ENCODE measurements around the gene CACNB4.
"Not testable (repeated sequence)": the region's sequence is repeated elsewhere in the genome, so short reads cannot be mapped to it uniquely, and the experiment has no call there.

The CACNB4 gene

DNA sequence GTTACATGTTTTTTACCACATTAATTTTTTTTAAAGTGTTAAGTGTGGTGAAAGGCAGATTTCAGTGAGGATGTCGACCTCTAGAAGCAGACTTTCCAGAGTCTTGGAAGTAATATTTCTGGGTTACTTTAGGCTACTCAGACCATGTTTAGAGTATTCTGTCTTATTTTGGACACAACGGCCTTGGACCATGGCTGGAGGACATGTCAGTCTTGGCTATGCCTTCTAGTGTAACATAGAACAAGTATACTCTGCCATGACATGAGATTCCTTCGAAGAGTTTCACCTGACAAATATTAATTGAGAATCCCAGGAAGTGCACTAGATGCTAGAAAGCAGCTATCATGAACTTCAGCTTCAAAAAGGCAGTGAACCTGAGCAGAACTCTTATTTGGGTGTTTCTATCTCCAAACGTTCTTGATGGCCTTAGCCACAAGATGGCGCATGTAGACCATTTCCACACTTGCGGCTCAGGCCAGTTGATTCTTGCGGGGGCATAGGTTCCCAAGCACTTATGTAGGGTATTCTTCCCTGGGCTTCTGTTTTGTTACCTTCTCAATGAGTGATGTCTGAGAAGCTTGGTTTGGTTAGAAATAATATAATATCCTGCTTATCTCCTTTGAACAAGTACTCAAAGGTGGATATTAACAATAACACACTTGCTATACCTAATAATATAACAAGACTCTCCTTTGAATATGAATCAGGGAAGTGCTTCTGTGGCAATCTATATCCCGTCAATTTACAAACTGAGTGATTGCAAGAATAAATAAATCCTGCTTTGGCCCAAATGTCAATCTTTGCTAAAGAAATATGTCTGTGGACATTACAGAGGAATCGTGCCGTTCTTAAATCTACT, 62.0 kb downstream of the CACNB4 start:
- Histone ChIP-seq H3K27me3 (ENCODE audit: insufficient read depth, low read length) (0 out of 2 replicates have a peak, but pooled peaks cover 3% of the 10 kb centered on the region), H3K27ac (ENCODE audit: low read depth, low read length) (no peak overlapping the region), H3K4me1 (ENCODE audit: control insufficient read depth, insufficient read depth, low read length, unreplicated experiment) (no peaks in the 10 kb centered on the region), H3K79me2 (ENCODE audit: control insufficient read depth, insufficient read depth, low read length, unreplicated experiment) (no peaks in the 10 kb centered on the region), H3K4me3 (ENCODE audit: low read depth, low read length) (no peak overlapping the region), H2AFZ (ENCODE audit: low read length, unreplicated experiment) (no peak overlapping the region), H3K36me3 (ENCODE audit: insufficient read depth, low read length) (no peaks in the 10 kb centered on the region)

DNA sequence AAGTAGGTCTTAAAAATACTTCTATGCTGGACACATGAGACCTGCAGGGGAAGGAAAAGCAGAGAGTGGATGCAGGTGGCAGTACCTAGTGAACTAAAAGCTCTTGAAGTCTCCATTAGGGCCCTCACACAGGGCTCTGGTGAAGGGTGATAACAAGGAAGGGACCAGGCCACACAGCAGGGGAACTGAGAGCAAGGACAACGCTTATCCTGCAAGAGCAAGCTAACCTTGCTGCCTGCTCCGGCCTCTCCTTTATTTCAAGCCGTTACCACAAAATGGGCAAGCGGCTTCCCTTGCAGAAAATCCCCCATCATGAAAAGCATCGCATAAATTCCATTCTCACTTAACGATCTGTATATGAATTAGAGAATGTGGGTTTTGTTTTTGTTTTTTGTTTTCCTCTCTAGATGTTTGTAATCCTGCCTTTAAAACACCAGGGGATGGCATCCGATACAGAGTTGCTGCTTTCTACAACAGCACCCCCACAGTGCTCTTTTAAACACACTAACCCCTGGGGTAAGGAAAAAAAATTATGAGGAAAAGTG, 64.5 kb downstream of the CACNB4 start:
- Histone ChIP-seq H3K27ac (ENCODE audit: low read depth, low read length) (no peak overlapping the region), H3K36me3 (ENCODE audit: insufficient read depth, low read length) (no peaks in the 10 kb centered on the region), H3K27me3 (ENCODE audit: insufficient read depth, low read length) (0 out of 2 replicates have a peak, but pooled peaks cover 3% of the 10 kb centered on the region), H3K4me3 (ENCODE audit: low read depth, low read length) (no peak overlapping the region), H2AFZ (ENCODE audit: low read length, unreplicated experiment) (no peak overlapping the region), H3K4me1 (ENCODE audit: control insufficient read depth, insufficient read depth, low read length, unreplicated experiment) (no peaks in the 10 kb centered on the region), H3K79me2 (ENCODE audit: control insufficient read depth, insufficient read depth, low read length, unreplicated experiment) (no peaks in the 10 kb centered on the region)

DNA sequence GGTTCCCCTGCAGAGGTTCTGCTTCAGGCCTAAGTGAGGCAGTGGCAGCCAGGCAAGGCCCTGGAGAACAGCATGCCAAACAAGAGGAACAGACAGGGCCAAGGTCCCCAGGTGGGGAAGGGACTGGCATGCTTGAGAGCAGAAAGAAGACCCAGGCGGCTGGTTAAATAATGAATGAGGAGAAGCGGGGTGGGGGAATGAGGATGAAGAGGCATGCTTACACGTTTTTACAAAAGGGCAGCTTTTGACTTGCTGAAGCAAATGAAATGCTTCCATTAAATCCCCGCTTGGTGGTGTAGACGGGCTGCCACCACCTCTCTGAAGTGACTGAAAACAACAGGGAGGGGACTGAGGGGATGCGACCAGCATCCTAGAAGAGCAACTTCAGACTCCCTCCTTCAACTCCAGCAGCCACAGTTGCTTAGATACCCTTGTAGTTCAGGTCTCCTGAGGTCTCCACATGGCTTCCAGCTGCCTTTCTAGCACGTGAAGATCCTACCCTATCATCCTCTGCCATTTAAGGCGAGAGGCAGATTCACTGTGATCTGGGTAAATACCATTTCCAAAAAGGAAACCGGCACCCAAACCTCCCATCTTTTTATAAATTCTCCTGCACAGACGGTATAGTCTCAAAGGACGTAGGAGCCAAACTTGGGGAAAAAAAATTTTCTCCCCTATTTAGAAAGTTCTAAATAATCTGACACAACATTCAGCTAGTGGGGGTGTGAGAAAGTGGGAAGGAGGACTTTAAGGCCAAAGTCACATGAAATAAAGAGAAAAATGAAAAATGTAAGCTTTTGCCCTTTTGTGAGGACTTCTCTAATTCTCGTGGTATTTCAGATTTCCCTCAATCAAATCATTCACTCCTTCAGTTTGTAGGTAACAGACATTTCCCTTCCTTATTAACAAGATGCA, 65.6 kb downstream of the CACNB4 start:
- H3K27me3 ChIP-seq (ENCODE audit: insufficient read depth, low read length), result 0 out of 2 replicates have a peak, but pooled peaks cover 3% of the 10 kb centered on the region
- peaks cover 7% of the 10 kb centered on the region for H3K4me1 ChIP-seq (ENCODE audit: control insufficient read depth, insufficient read depth, low read length, unreplicated experiment)
- no peak overlapping the region for H3K4me3 ChIP-seq (ENCODE audit: low read depth, low read length)
- no peak overlapping the region for H3K27ac ChIP-seq (ENCODE audit: low read depth, low read length)
- no peaks in the 10 kb centered on the region for H3K79me2 ChIP-seq (ENCODE audit: control insufficient read depth, insufficient read depth, low read length, unreplicated experiment)
- no peaks in the 10 kb centered on the region for H3K36me3 ChIP-seq (ENCODE audit: insufficient read depth, low read length)
- no peak overlapping the region for H2AFZ ChIP-seq (ENCODE audit: low read length, unreplicated experiment)

DNA sequence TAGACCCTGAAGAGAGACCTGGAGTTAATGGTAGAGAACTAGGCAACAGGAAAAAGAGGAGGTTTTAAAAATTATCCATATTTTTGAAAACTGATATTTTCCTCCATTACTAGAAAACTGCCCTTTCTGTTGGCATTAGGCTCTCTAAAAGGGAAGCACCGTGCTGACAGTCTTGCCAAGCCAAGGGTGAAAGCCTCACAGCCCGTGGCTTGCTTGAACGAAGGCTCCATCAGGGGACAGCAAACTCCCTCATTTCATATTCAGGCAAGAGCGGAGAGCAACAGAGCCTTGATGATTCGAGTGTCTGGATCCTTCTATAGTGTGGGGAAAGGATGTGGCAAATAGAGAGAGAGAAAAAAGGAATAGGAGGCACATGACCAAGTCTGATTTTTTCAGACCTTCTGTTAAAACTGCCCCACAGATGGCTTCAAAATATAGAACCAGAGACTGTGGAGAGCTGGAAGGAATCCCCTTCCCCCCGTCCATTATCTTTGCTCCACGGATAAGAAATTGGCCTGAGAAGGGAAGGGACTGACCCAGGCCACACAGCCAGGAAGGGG, 67.0 kb downstream of the CACNB4 start:
- no peaks in the 10 kb centered on the region for H3K79me2 ChIP-seq (ENCODE audit: control insufficient read depth, insufficient read depth, low read length, unreplicated experiment)
- peaks cover 14% of the 10 kb centered on the region for H3K4me1 ChIP-seq (ENCODE audit: control insufficient read depth, insufficient read depth, low read length, unreplicated experiment)
- H2AFZ ChIP-seq (ENCODE audit: low read length, unreplicated experiment), result no peak overlapping the region
- no peak overlapping the region for H3K27ac ChIP-seq (ENCODE audit: low read depth, low read length)
- H3K27me3 ChIP-seq (ENCODE audit: insufficient read depth, low read length), result 0 out of 2 replicates have a peak, but pooled peaks cover 3% of the 10 kb centered on the region
- H3K4me3 ChIP-seq (ENCODE audit: low read depth, low read length), result no peak overlapping the region
- H3K36me3 ChIP-seq (ENCODE audit: insufficient read depth, low read length), result no peaks in the 10 kb centered on the region

DNA sequence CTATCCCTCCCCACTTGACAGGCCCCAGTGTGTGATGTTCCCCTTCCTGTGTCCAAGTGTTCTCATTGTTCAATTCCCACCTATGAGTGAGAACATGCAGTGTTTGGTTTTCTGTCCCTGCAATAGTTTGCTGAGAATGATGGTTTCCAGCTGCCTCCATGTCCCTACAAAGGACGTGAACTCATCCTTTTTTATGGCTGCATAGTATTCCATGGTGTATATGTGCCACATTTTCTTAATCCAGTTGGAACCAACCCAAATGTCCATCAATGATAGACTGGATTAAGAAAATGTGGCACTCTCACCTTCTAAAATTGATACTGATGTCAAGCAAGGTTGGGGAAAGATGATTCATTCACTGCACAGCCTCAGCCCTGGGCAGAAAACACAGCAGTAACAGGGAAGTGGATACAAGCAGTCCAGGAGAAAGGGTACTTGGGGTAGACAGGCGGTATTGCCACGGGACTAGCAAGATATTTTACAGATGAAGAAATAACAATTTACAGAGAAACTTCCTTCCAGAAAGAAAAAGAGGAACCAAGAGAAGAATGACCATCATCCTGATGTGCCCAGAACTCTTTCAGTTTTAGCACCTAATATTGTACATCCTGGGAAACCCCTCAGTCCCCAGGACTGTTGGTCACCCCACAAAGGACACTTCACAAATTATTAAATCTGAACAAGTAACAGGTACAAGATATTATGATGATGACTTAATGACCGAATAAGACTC, 68.1 kb downstream of the CACNB4 start:
- H3K27me3 ChIP-seq (ENCODE audit: insufficient read depth, low read length); H3K79me2 ChIP-seq (ENCODE audit: control insufficient read depth, insufficient read depth, low read length, unreplicated experiment); H3K4me3 ChIP-seq (ENCODE audit: low read depth, low read length); H2AFZ ChIP-seq (ENCODE audit: low read length, unreplicated experiment); H3K36me3 ChIP-seq (ENCODE audit: insufficient read depth, low read length); H3K27ac ChIP-seq (ENCODE audit: low read depth, low read length): not testable (repeated sequence)
- peaks cover 14% of the 10 kb centered on the region for H3K4me1 ChIP-seq (ENCODE audit: control insufficient read depth, insufficient read depth, low read length, unreplicated experiment)

DNA sequence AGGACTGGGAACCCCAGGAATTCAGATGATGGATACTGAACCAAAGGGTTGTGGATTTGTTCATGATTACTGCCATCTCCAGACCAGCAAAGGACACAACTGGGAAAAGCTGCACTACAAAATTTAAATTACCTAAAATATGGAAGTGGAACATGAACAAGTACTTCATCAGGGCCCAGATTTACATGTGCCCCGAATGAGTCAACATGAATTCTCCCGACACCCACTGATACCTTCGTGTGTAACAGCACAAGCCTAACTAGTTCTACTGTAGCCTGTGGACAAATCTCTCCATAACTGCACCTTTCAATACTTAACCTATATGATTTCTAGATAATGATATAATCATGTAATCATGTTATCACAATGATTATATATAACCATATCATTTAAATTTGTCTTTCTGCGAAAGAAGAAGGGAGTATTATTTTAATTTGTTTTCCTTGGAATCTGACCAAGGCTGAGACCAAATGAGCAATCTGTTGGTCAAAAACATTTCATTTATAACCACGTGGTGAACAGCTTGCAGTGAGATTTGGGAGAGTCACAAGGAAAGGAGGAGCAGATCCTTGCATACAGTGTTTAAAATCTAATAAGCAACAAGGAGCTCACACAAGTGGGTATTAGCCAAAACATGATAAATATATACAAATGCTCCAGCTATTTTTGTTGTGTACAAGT, 70.5 kb downstream of the CACNB4 start:
- H3K27ac ChIP-seq (ENCODE audit: low read depth, low read length), result no peak overlapping the region
- no peak overlapping the region for H3K4me3 ChIP-seq (ENCODE audit: low read depth, low read length)
- H3K79me2 ChIP-seq (ENCODE audit: control insufficient read depth, insufficient read depth, low read length, unreplicated experiment), result no peaks in the 10 kb centered on the region
- 0 out of 2 replicates have a peak, but pooled peaks cover 4% of the 10 kb centered on the region for H3K27me3 ChIP-seq (ENCODE audit: insufficient read depth, low read length)
- H3K36me3 ChIP-seq (ENCODE audit: insufficient read depth, low read length), result no peaks in the 10 kb centered on the region
- H3K4me1 ChIP-seq (ENCODE audit: control insufficient read depth, insufficient read depth, low read length, unreplicated experiment), result peaks cover 14% of the 10 kb centered on the region
- H2AFZ ChIP-seq (ENCODE audit: low read length, unreplicated experiment), result no peak overlapping the region

DNA sequence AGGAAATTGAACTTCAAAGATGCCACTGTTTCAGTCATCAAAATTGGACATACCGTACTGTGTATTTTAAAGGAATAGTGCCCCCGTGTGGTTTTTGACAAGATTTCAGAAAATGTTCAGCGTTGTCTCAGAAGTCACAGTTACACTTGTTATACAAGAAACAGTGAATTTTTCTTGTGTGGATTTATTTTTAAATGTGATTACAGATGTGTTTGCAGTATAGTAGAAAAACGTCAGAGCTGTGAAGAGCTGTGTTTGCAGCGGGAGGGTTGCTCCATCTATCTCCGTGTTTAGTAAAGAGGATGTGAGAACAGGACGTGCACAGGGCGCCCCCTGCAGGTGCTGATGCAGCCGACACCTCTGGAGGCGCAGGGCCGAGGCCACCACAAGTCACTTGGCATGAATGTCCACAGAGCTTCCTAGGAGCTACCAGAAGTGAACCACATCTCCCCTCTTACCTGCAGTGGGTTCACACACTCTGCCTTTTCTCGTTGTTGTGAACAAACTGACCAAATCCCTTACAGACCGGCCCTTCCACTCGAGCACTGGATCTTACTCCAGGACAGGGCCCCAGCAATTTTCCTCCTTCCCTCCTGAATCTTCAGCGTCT, 73.1 kb downstream of the CACNB4 start:
- H3K4me3 ChIP-seq (ENCODE audit: low read depth, low read length), result peak overlapping the region; percentile 75
- no peak overlapping the region for H3K27ac ChIP-seq (ENCODE audit: low read depth, low read length)
- H3K36me3 ChIP-seq (ENCODE audit: insufficient read depth, low read length), result no peaks in the 10 kb centered on the region
- H3K4me1 ChIP-seq (ENCODE audit: control insufficient read depth, insufficient read depth, low read length, unreplicated experiment), result peaks cover 14% of the 10 kb centered on the region
- H2AFZ ChIP-seq (ENCODE audit: low read length, unreplicated experiment), result peak overlapping the region; percentile 76
- no peaks in the 10 kb centered on the region for H3K79me2 ChIP-seq (ENCODE audit: control insufficient read depth, insufficient read depth, low read length, unreplicated experiment)
- peaks cover 17% of the 10 kb centered on the region for H3K27me3 ChIP-seq (ENCODE audit: insufficient read depth, low read length)

DNA sequence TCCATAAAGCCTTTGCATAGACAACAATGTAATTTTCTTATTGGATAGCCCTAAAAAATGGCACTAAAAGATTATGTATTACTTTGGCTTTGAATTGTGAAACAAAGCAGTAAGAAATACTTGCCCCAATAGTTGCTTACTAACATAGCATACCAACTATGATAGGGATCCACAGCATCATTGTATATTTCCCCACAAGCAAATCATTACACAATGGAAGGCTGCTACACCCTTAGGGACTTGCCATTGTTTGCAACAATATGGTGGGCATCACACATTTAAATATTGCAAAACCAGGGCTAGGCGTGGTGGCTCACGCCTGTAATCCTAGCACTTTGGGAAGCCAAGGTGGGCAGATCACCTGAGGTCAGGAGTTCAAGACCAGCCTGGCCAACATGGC, 74.4 kb downstream of the CACNB4 start:
- peaks cover 14% of the 10 kb centered on the region for H3K4me1 ChIP-seq (ENCODE audit: control insufficient read depth, insufficient read depth, low read length, unreplicated experiment)
- H3K79me2 ChIP-seq (ENCODE audit: control insufficient read depth, insufficient read depth, low read length, unreplicated experiment), result no peaks in the 10 kb centered on the region
- no peak overlapping the region for H3K27ac ChIP-seq (ENCODE audit: low read depth, low read length)
- H3K4me3 ChIP-seq (ENCODE audit: low read depth, low read length), result no peak overlapping the region
- peaks cover 29% of the 10 kb centered on the region for H3K27me3 ChIP-seq (ENCODE audit: insufficient read depth, low read length)
- H2AFZ ChIP-seq (ENCODE audit: low read length, unreplicated experiment), result no peak overlapping the region
- no peaks in the 10 kb centered on the region for H3K36me3 ChIP-seq (ENCODE audit: insufficient read depth, low read length)

DNA sequence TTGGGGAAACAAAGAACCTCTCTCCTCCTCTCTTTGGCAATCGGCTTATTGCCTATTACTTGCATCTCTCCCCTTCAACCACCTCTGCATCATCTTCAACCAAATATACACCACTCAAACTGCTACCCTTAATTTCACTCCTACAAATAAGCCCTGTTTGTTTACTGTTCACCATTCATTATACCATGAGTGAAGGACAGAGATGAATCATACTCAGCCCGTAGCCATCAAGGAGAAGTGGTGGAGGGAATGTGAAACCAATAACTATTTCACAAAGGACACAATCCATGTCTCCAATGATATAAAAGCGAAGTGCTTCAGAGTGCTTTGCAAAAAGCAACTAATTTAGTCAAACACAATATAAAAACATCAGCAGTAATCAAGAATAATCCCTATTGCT, 76.8 kb downstream of the CACNB4 start:
- Histone ChIP-seq H2AFZ (ENCODE audit: low read length, unreplicated experiment) (no peak overlapping the region), H3K36me3 (ENCODE audit: insufficient read depth, low read length) (no peaks in the 10 kb centered on the region), H3K4me3 (ENCODE audit: low read depth, low read length) (no peak overlapping the region), H3K27ac (ENCODE audit: low read depth, low read length) (no peak overlapping the region), H3K79me2 (ENCODE audit: control insufficient read depth, insufficient read depth, low read length, unreplicated experiment) (no peaks in the 10 kb centered on the region), H3K27me3 (ENCODE audit: insufficient read depth, low read length) (peaks cover 32% of the 10 kb centered on the region), H3K4me1 (ENCODE audit: control insufficient read depth, insufficient read depth, low read length, unreplicated experiment) (no peaks in the 10 kb centered on the region)
